HepG2 (cell line): ENCODE measurements around the gene FMNL2. TPM values are rescaled to one million over a fixed set of nuclear protein-coding genes. Genes with fewer than 3 reads are reported as not detected.

Experiments used
- ATAC-seq: fragments of 200-7000 bp; cut with Tn5 transposase; 3 replicates; pipeline ENCODE4 v1.9.1; 2020; ENCODE audit warnings: mild to moderate bottlenecking, moderate library complexity
- BruUV-seq: library from RNA; stranded (reverse); fragments of 400-500 nt; replicated peaks from 2 replicates; lab custom pipeline; 2021; lab: Mats Ljungman, UMichigan
- CTCF ChIA-PET: fragments of 300-600 bp; formaldehyde crosslinking; extraction: SDS; loops from one replicate; lab custom pipeline; 2021; ENCODE audit warnings: low total read pairs, inconsistent platforms, low intra/inter-chr PET ratio; lab: Yijun Ruan, JAX
- POLR2A ChIA-PET: fragments of 350-600 bp; sonication (Branson Sonifier 250); formaldehyde crosslinking; loops from one replicate; lab custom pipeline; 2020; ENCODE audit warnings: antibody characterized with exemption, inconsistent platforms; lab: Yijun Ruan, JAX
- DNase-seq: peaks from one replicate; pipeline ENCODE4 v3.0.0-alpha.2; 2015; ENCODE audit warnings: low spot score
- FAIRE-seq: peaks from 3 replicates; lab custom pipeline; 2011; peaks lifted over from hg19 to GRCh38; lab: Jason Lieb, UNC
- H2AFZ ChIP-seq: one replicate; pipeline ENCODE4 v1.6.1; 2011; ENCODE audit warnings: low read length, inconsistent platforms
- H3K27ac ChIP-seq: fragments of 300-600 bp; 3 replicates; pipeline ENCODE4 v1.8.0; 2011; ENCODE audit warnings: mixed run types, mild to moderate bottlenecking, mixed read lengths, low read length, inconsistent platforms; ENCODE audit not compliant: insufficient read depth; ENCODE audit errors: extremely low read length
- H3K27me3 ChIP-seq, 2 experiments: fragments of 200-600 bp in 1 of 2; 2 replicates in 1 of 2; 3 replicates in 1 of 2; pipeline versions ENCODE4 v1.6.0 to v1.8.0; 2011; ENCODE audit warnings: low read length in 2 of 2, mild to moderate bottlenecking in 2 of 2, moderate library complexity in 2 of 2, inconsistent platforms in 1 of 2; ENCODE audit not compliant: insufficient read depth in 2 of 2, control insufficient read depth in 1 of 2
- H3K36me3 ChIP-seq, 2 experiments: fragments of 200-600 bp in 1 of 2; replicated peaks in 1 of 2; 2 replicates in 1 of 2; 3 replicates in 1 of 2; pipeline versions ENCODE4 v1.5.1 to v1.8.0; 2011; ENCODE audit warnings: low read length in 2 of 2, inconsistent platforms in 1 of 2; ENCODE audit not compliant: insufficient read depth in 2 of 2, control insufficient read depth in 1 of 2
- H3K4me1 ChIP-seq: 2 replicates; pipeline ENCODE4 v1.5.1; 2012; ENCODE audit warnings: low read length, inconsistent platforms; ENCODE audit not compliant: insufficient read depth
- H3K4me2 ChIP-seq: 2 replicates; pipeline ENCODE4 v1.6.0; 2011; ENCODE audit warnings: low read depth, low read length, inconsistent platforms
- H3K4me3 ChIP-seq, 3 experiments: fragments of 200-600 bp in 1 of 3; sonication (generic), shearing (Covaris generic) in 1 of 3; replicated peaks in 1 of 3; 2 replicates each; pipeline ENCODE4 v1.5.1; 2011 to 2016; ENCODE audit warnings: low read length in 3 of 3, inconsistent platforms in 2 of 3, low read depth in 2 of 3, mild to moderate bottlenecking in 2 of 3, control low read depth in 1 of 3, mixed read lengths in 1 of 3; ENCODE audit not compliant: insufficient read depth in 1 of 3
- H3K79me2 ChIP-seq: one replicate; pipeline ENCODE4 v1.6.1; 2011; ENCODE audit warnings: low read length, inconsistent platforms; ENCODE audit not compliant: insufficient read depth
- H3K9ac ChIP-seq: 2 replicates; pipeline ENCODE4 v1.6.0; 2011; ENCODE audit warnings: mild to moderate bottlenecking, low read depth, low read length, inconsistent platforms; ENCODE audit not compliant: insufficient read depth
- H3K9me3 ChIP-seq: 2 replicates; pipeline ENCODE4 v1.5.1; 2012; ENCODE audit warnings: mild to moderate bottlenecking, low read length
- H4K20me1 ChIP-seq: 2 replicates; pipeline ENCODE4 v1.6.0; 2011; ENCODE audit warnings: inconsistent platforms, mild to moderate bottlenecking, low read length, moderate library complexity; ENCODE audit not compliant: insufficient read depth
- ATAD3A ChIP-seq: sonication (generic); formaldehyde crosslinking; IDR thresholded peaks from 2 replicates; pipeline ENCODE4 v1.4.0; 2020; ENCODE audit warnings: missing genetic modification reagents
- ATF4 ChIP-seq, 2 experiments: fragments of 450-650 bp in 1 of 2; sonication (generic) in 1 of 2; formaldehyde crosslinking; IDR thresholded peaks; 2 replicates each; pipeline versions ENCODE4 v1.5.0 to v1.8.0; 2020 to 2022; ENCODE audit warnings: mild to moderate bottlenecking in 1 of 2, missing genetic modification reagents in 1 of 2
- FOXA1 ChIP-seq, 2 experiments: fragments of 450-650 bp in 1 of 2; sonication (generic) in 1 of 2; formaldehyde crosslinking in 1 of 2; IDR thresholded peaks; 2 replicates each; pipeline versions ENCODE4 v1.4.0 to v1.6.1; 2016 to 2020; ENCODE audit warnings: missing genetic modification reagents in 1 of 2
- KAT2B ChIP-seq: fragments of 150-350 bp; IDR thresholded peaks from 2 replicates; pipeline ENCODE4 v1.6.1; 2014; ENCODE audit warnings: low read depth, low read length, borderline replicate concordance
- MAFF ChIP-seq: IDR thresholded peaks from 2 replicates; pipeline ENCODE4 v1.6.1; 2011; ENCODE audit warnings: low read depth, low read length, improper control_type of control experiment
- MAFK ChIP-seq, 2 experiments: IDR thresholded peaks in 1 of 2; conservative IDR thresholded peaks in 1 of 2; 2 replicates each; pipeline ENCODE4 v1.6.1; 2011; ENCODE audit warnings: improper control_type of control experiment in 2 of 2, low read length in 2 of 2
- NR1H2 ChIP-seq: sonication (generic); formaldehyde crosslinking; IDR thresholded peaks from 2 replicates; pipeline ENCODE4 v1.8.1; 2022; ENCODE audit warnings: low read depth, missing genetic modification reagents, borderline replicate concordance
- RBM22 ChIP-seq: fragments of 200-400 bp; formaldehyde crosslinking; optimal IDR thresholded peaks from 2 replicates; pipeline ENCODE3; 2017; ENCODE audit warnings: mild to moderate bottlenecking, low read length, moderate library complexity
- RFX5 ChIP-seq: IDR thresholded peaks from 2 replicates; pipeline ENCODE4 v1.6.1; 2011; ENCODE audit warnings: low read depth, low read length, improper control_type of control experiment
- SMARCC2 ChIP-seq: fragments of 450-650 bp; IDR thresholded peaks from 2 replicates; pipeline ENCODE4 v1.6.1; 2017; ENCODE audit warnings: antibody characterized with exemption, mild to moderate bottlenecking
- SYNCRIP ChIP-seq: fragments of 200-400 bp; formaldehyde crosslinking; IDR thresholded peaks from 2 replicates; pipeline ENCODE4 v1.6.1; 2018; ENCODE audit warnings: mild to moderate bottlenecking, low read depth, low read length; ENCODE audit not compliant: insufficient read depth
- THAP7 ChIP-seq: sonication (generic); formaldehyde crosslinking; IDR thresholded peaks from 2 replicates; pipeline ENCODE4 v1.8.1; 2023; ENCODE audit warnings: mild to moderate bottlenecking, missing genetic modification reagents
- ZNF501 ChIP-seq: sonication (generic); formaldehyde crosslinking; IDR thresholded peaks from 2 replicates; pipeline ENCODE4 v1.5.1; 2020; ENCODE audit warnings: mild to moderate bottlenecking, moderate library complexity, missing genetic modification reagents
- ZNF652 ChIP-seq: IDR thresholded peaks from 2 replicates; pipeline ENCODE4 v1.6.1; 2016; ENCODE audit warnings: low read depth, borderline replicate concordance
- ZNF670 ChIP-seq: sonication (generic); formaldehyde crosslinking; IDR thresholded peaks from 2 replicates; pipeline ENCODE4 v1.8.0; 2022; ENCODE audit warnings: mild to moderate bottlenecking, missing genetic modification reagents, borderline replicate concordance
- ZNF674 ChIP-seq: sonication (generic); formaldehyde crosslinking; IDR thresholded peaks from 2 replicates; pipeline ENCODE4 v1.5.0; 2020; ENCODE audit warnings: low read depth, mild to moderate bottlenecking, missing genetic modification reagents
- ZNF709 ChIP-seq: sonication (generic); formaldehyde crosslinking; IDR thresholded peaks from 2 replicates; pipeline ENCODE4 v1.5.0; 2020; ENCODE audit warnings: mild to moderate bottlenecking, missing genetic modification reagents
- ZNF790 ChIP-seq: sonication (generic); formaldehyde crosslinking; IDR thresholded peaks from 2 replicates; pipeline ENCODE4 v1.8.0; 2022; ENCODE audit warnings: missing genetic modification reagents, mild to moderate bottlenecking, borderline replicate concordance
- WGBS: methylation state at CpG from one replicate; pipeline ENCODE4 v1.1.6; 2017; ENCODE audit warnings: low lambda C conversion rate; 5-methylcytosine and 5-hydroxymethylcytosine counted together
- in situ Hi-C: cut with HindIII; loops from 2 replicates; pipeline ENCODE4 v1.10.0; 2017; ENCODE audit warnings: low pct_unique_long_range_greater_than_20kb; ENCODE audit not compliant: extremely low pct_ligation_motif_present
- intact Hi-C: fragments of 100-400 bp; cut with micrococcal nuclease; formaldehyde crosslinking; loops from one replicate; pipeline ENCODE4 v1.10.0; 2022; ENCODE audit not compliant: unreplicated experiment
- polyA plus RNA-seq, 8 experiments: library from polyadenylated mRNA; depleted of rRNA in 3 of 8; stranded (reverse) in 7 of 8; unstranded in 1 of 8; fragments of >200 nt; fragmentation: Illumina TruSeq in 4 of 8; extraction: Trizol in 4 of 8; gene quantifications; 2 replicates each; pipeline versions ENCODE4 v1.2.1 to v1.2.3, GENCODE V29; 2011 to 2016; ENCODE audit warnings: low read depth in 4 of 8, missing spikeins in 1 of 8, mixed read lengths in 1 of 8; ENCODE audit not compliant: insufficient read depth in 1 of 8
- total RNA-seq, 5 experiments: library from RNA; depleted of rRNA; stranded (reverse); fragments of >200 nt; fragmentation: Illumina TruSeq; extraction: Trizol; gene quantifications; 2 replicates each; pipeline ENCODE4 v1.2.3, GENCODE V29; 2016; ENCODE audit warnings: low read depth in 1 of 5

FMNL2 gene
- total and polyA plus RNA-seq, 2 of the 13 experiments (the other 11 are each of a cell fraction or from before 2014, with no cell fraction given): 66.5 to 67.7 TPM

- H2AFZ ChIP-seq: no peak overlapping the region
- POLR2A ChIA-PET: interaction anchor here (1.0 to 1.5 kb wide), 2 partner anchors 11 to 70 kb away, joined by 3 to 4 read pairs; no protein-coding TSS in a partner anchor
- no peaks in the 10 kb centered on the region for H3K27me3 ChIP-seq
- ATAC-seq (peak; percentile 18; the same call in 1 of the 3 replicates), DNase-seq (no peak), FAIRE-seq (no peak)
- H3K9me3 ChIP-seq: no peaks in the 10 kb centered on the region
- no peak overlapping the region for H3K27ac ChIP-seq
- CTCF ChIA-PET: no interaction called here
- no TSS peak for BruUV-seq
- H3K4me2 ChIP-seq: no peak overlapping the region
- WGBS: 99% methylated on average over 3 of the region's 4 CpGs
- no peak overlapping the region for H3K4me3 ChIP-seq
- no peak overlapping the region for H3K9ac ChIP-seq
- peaks cover 27% of the 10 kb centered on the region for H3K4me1 ChIP-seq
- H3K79me2 ChIP-seq: no peaks in the 10 kb centered on the region
- H4K20me1 ChIP-seq: peaks cover 10% of the 10 kb centered on the region; the same call in 1 of the 2 replicates
- TF ChIP-seq SYNCRIP: no peak
- TF ChIP-seq RBM22: peak; percentile 75
- intact Hi-C loops: no loop called here
- peaks cover 22 to 56% of the 10 kb centered on the region in 2 experiments for H3K36me3 ChIP-seq
- in situ Hi-C loops: no loop called here
Measured at GRCh38 chr2:152646264-152646663, 311.3 kb downstream of the FMNL2 start.

- CTCF ChIA-PET: no interaction called here
- DNase-seq: peak; percentile 27
- H4K20me1 ChIP-seq: peaks cover 10% of the 10 kb centered on the region; the same call in 1 of the 2 replicates
- 91% methylated on average over 3 of the region's 3 CpGs for whole genome bisulfite sequencing
- BruUV-seq: no TSS peak
- no peak overlapping the region for H3K4me3 ChIP-seq
- POLR2A ChIA-PET: interaction anchor here (0.7 to 1.5 kb wide), 3 partner anchors 12 to 302 kb away, joined by 3 to 4 read pairs (median 3); no protein-coding TSS in a partner anchor
- peaks cover 27% of the 10 kb centered on the region for H3K4me1 ChIP-seq
- no peaks in the 10 kb centered on the region for H3K27me3 ChIP-seq
- intact Hi-C loops: no loop called here
- H3K36me3 ChIP-seq: peaks cover 20 to 51% of the 10 kb centered on the region in 2 experiments
- no peak for FAIRE-seq
- H3K79me2 ChIP-seq: no peaks in the 10 kb centered on the region
- peak; percentile 10 for ATAC-seq
- no peak overlapping the region for H2AFZ ChIP-seq
- H3K9ac ChIP-seq: no peak overlapping the region
- H3K4me2 ChIP-seq: no peak overlapping the region
- H3K27ac ChIP-seq: no peak overlapping the region
- in situ Hi-C loops: no loop called here
- no peaks in the 10 kb centered on the region for H3K9me3 ChIP-seq
- peak; percentile 61 for TF ChIP-seq MAFF
- TF ChIP-seq ZNF790: no peak
- no peak for TF ChIP-seq ZNF501 (CRISPR knock-in tag)
- TF ChIP-seq THAP7 (CRISPR knock-in tag): no peak
- no peak for TF ChIP-seq ZNF709 (CRISPR knock-in tag)
- no peak for TF ChIP-seq ZNF652 (CRISPR knock-in tag)
- no peak for TF ChIP-seq FOXA1 (IDR thresholded peaks at IDR 0.05)
- TF ChIP-seq FOXA1 (CRISPR knock-in tag; IDR thresholded peaks at IDR 0.05): no peak
- no peak for TF ChIP-seq KAT2B
- no peak for TF ChIP-seq ATAD3A (CRISPR knock-in tag)
- TF ChIP-seq SMARCC2: no peak
- TF ChIP-seq ZNF670: no peak
- TF ChIP-seq NR1H2: no peak
- no peak for TF ChIP-seq ATF4 (CRISPR knock-in tag; IDR thresholded peaks at IDR 0.05)
- TF ChIP-seq ZNF674 (CRISPR knock-in tag): no peak
- TF ChIP-seq RFX5: no peak
- peak; percentile 97 for TF ChIP-seq RBM22
- peak; percentile 69 to 75 for TF ChIP-seq MAFK (conservative IDR thresholded peaks at IDR 0.05 in 1 of 2, IDR thresholded peaks at IDR 0.05 in 1 of 2; ENCODE audit: low read length in 2 of 2)
Measured at GRCh38 chr2:152646775-152647174, 311.8 kb downstream of the FMNL2 start.
